Fibroblast of lung (primary cell): ENCODE results near the gene ERGIC3.

Experiments used
- EZH2 ChIP-seq: IDR thresholded peaks from 2 replicates; pipeline ENCODE4 v1.5.1; 2012; ENCODE audit warnings: low read length, control low read depth, mild to moderate bottlenecking; ENCODE audit errors: missing control alignments
- TF ChIP-seq, protein P1 (sequence below), 2 donors: IDR thresholded peaks in 1 of 2; conservative IDR thresholded peaks in 1 of 2; 1 replicate in 1 of 2; 2 replicates in 1 of 2; pipeline ENCODE4 v1.5.1; 2011 to 2012; ENCODE audit warnings: low read length in 2 of 2, control low read depth in 1 of 2, inconsistent platforms in 1 of 2, low read depth in 1 of 2, mild to moderate bottlenecking in 1 of 2

DNA sequence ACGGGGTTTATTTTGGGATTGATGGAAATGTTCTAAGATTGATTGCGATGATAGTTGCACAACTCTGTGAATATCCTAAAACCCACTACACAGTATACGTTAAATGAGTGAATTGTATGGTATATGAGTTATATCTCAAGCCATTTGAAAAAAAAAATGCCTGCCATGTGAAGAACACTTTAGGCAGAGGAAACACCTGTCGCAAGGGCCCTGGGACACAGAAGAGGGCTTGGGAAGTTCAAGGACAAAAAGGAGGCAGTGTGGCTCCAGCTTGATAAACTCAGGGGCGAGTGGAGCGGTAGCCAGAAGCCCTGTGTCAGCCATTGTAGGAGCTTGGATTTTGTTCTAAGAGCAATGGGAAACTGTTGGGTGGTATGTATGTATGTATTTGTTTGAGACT, 49.5 kb upstream of the ERGIC3 start:
- TF ChIP-seq, protein P1, sequence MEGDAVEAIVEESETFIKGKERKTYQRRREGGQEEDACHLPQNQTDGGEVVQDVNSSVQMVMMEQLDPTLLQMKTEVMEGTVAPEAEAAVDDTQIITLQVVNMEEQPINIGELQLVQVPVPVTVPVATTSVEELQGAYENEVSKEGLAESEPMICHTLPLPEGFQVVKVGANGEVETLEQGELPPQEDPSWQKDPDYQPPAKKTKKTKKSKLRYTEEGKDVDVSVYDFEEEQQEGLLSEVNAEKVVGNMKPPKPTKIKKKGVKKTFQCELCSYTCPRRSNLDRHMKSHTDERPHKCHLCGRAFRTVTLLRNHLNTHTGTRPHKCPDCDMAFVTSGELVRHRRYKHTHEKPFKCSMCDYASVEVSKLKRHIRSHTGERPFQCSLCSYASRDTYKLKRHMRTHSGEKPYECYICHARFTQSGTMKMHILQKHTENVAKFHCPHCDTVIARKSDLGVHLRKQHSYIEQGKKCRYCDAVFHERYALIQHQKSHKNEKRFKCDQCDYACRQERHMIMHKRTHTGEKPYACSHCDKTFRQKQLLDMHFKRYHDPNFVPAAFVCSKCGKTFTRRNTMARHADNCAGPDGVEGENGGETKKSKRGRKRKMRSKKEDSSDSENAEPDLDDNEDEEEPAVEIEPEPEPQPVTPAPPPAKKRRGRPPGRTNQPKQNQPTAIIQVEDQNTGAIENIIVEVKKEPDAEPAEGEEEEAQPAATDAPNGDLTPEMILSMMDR (conservative IDR thresholded peaks at IDR 0.05 in 1 of 2, IDR thresholded peaks at IDR 0.05 in 1 of 2; ENCODE audit: low read depth in 1 of 2, low read length in 2 of 2), result no peak
- no peak for TF ChIP-seq EZH2
